Lung (tissue), 12 donors: ENCODE results near the gene COPB2. TPM values are rescaled to one million over a fixed set of nuclear protein-coding genes. Genes with fewer than 3 reads are reported as not detected.

ENCODE experiments used
- ATAC-seq: fragments of 200-7000 bp; cut with Tn5 transposase; one replicate; pipeline ENCODE4 v1.9.1; 2020; ENCODE audit warnings: moderate number of reproducible peaks; ENCODE audit not compliant: insufficient read depth, low FRiP score
- DNase-seq, 3 donors: peaks; one replicate each; pipeline ENCODE4 v3.0.0-alpha.2; 2013 to 2017
- H3K27ac ChIP-seq, 2 donors: one replicate each; pipeline ENCODE4 v1.5.1; 2013; ENCODE audit warnings: mild to moderate bottlenecking in 2 of 2, moderate library complexity in 2 of 2, control low read depth in 1 of 2, inconsistent platforms in 1 of 2, low read depth in 1 of 2, low read length in 1 of 2
- H3K27me3 ChIP-seq, 3 donors: one replicate each; pipeline ENCODE4 v1.5.1; 2013; ENCODE audit warnings: low read length in 2 of 3; ENCODE audit not compliant: control insufficient read depth in 3 of 3, insufficient read depth in 3 of 3
- H3K36me3 ChIP-seq, 4 donors: one replicate each; pipeline ENCODE4 v1.5.1; 2013; ENCODE audit warnings: low read length in 4 of 4, mild to moderate bottlenecking in 1 of 4, moderate library complexity in 1 of 4; ENCODE audit not compliant: control insufficient read depth in 4 of 4, insufficient read depth in 4 of 4
- H3K4me1 ChIP-seq, 5 donors: one replicate each; pipeline ENCODE4 v1.5.1; 2013; ENCODE audit warnings: low read length in 5 of 5, mild to moderate bottlenecking in 2 of 5, moderate library complexity in 1 of 5; ENCODE audit not compliant: control insufficient read depth in 5 of 5, insufficient read depth in 5 of 5
- H3K4me3 ChIP-seq: one replicate; pipeline ENCODE4 v1.5.1; 2013; ENCODE audit warnings: mild to moderate bottlenecking, control low read depth, moderate library complexity
- H3K9ac ChIP-seq, 2 donors: one replicate each; pipeline ENCODE4 v1.5.1; 2013; ENCODE audit warnings: low read length in 2 of 2, control low read depth in 1 of 2; ENCODE audit not compliant: insufficient read depth in 1 of 2
- H3K9me3 ChIP-seq, 4 donors: one replicate each; pipeline ENCODE4 v1.5.1; 2013; ENCODE audit warnings: low read length in 3 of 4, mild to moderate bottlenecking in 1 of 4, moderate library complexity in 1 of 4; ENCODE audit not compliant: control insufficient read depth in 4 of 4, insufficient read depth in 3 of 4
- WGBS, 2 donors: extraction: QIAGEN DNeasy Blood & Tissue Kit; methylation state at CpG; one replicate each; pipeline ENCODE4 v1.1.7; 2013; 5-methylcytosine and 5-hydroxymethylcytosine counted together
- polyA plus RNA-seq, 2 donors: library from polyadenylated mRNA; stranded (reverse); fragments of 200-250 nt; gene quantifications; one replicate each; pipeline ENCODE4 v1.2.1, GENCODE V29; 2013
- total RNA-seq, 2 donors: library from RNA; depleted of rRNA in 1 of 2; stranded (reverse); fragments of >200 nt in 1 of 2; gene quantifications; one replicate each; pipeline ENCODE4 v1.2.1, GENCODE V29; 2014 to 2021
- TF ChIP-seq, protein P1 (sequence below): IDR thresholded peaks from 2 replicates; pipeline ENCODE4 v1.5.1; 2012; ENCODE audit warnings: mild to moderate bottlenecking; ENCODE audit errors: control extremely low read depth, extremely low read depth
- donor health status: control.
- donor health status: control.
- donor health status: Bipolar disorder and iron deficiency.
- donor health status: healthy.
- donor health status: DM: yes; HTN: yes; CAD: no.

COPB2 gene
- total and polyA plus RNA-seq, 4 donors, result 36.9 to 136 (median 103) TPM

- Histone ChIP-seq H3K36me3 (no peaks in the 10 kb centered on the region), H3K27me3 (no peaks in the 10 kb centered on the region), H3K4me1 (no peaks in the 10 kb centered on the region), H3K4me3 (no peak overlapping the region), H3K27ac (no peak overlapping the region), H3K9me3 (peaks cover 0 to 4% (median 0%) of the 10 kb centered on the region in 4 donors), H3K9ac (no peak overlapping the region)
- DNase-seq, result no peak
- no peak for ATAC-seq
- TF ChIP-seq, protein P1, sequence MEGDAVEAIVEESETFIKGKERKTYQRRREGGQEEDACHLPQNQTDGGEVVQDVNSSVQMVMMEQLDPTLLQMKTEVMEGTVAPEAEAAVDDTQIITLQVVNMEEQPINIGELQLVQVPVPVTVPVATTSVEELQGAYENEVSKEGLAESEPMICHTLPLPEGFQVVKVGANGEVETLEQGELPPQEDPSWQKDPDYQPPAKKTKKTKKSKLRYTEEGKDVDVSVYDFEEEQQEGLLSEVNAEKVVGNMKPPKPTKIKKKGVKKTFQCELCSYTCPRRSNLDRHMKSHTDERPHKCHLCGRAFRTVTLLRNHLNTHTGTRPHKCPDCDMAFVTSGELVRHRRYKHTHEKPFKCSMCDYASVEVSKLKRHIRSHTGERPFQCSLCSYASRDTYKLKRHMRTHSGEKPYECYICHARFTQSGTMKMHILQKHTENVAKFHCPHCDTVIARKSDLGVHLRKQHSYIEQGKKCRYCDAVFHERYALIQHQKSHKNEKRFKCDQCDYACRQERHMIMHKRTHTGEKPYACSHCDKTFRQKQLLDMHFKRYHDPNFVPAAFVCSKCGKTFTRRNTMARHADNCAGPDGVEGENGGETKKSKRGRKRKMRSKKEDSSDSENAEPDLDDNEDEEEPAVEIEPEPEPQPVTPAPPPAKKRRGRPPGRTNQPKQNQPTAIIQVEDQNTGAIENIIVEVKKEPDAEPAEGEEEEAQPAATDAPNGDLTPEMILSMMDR, result no peak
- WGBS, 2 donors, result 82 to 84% methylated on average over 4 of the region's 4 CpGs
Measured at GRCh38 chr3:139309880-139310279, 79.6 kb downstream of the COPB2 start.

DNA sequence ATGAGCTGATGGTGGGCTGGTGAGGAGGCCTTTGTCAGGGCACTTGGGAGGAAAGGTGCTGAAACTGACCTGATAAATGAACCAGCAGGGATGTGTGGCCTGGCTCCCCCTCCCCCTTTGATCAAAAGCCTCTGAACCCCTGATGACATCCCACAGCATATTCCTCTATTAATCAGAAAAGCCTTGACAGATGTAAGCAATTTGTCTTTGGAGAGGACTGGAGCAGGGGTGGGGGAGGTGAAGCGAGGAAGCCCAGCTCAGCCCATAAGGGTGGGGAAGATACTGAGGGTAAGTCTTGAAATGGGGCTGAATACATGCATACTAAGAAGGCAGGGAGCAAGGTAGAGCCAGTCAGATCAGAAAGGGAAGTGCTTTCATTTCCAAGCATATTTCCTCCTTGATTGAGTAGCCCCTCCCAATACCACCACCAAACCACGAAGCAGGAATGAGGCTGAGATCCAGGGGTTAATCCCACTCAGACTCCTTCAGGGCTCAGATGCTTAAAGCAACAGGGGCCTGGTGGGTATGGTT lies 80.3 kb downstream of the COPB2 start:
- Histone ChIP-seq H3K36me3 (no peaks in the 10 kb centered on the region), H3K4me1 (no peaks in the 10 kb centered on the region), H3K27ac (no peak overlapping the region), H3K9ac (no peak overlapping the region), H3K27me3 (no peaks in the 10 kb centered on the region), H3K9me3 (peaks cover 0 to 4% (median 0%) of the 10 kb centered on the region in 4 donors), H3K4me3 (no peak overlapping the region)
- TF ChIP-seq, protein P1, result no peak
- 54 to 58% methylated on average over 2 of the region's 2 CpGs for WGBS, 2 donors
- DNase-seq (no peak), ATAC-seq (no peak)

DNA sequence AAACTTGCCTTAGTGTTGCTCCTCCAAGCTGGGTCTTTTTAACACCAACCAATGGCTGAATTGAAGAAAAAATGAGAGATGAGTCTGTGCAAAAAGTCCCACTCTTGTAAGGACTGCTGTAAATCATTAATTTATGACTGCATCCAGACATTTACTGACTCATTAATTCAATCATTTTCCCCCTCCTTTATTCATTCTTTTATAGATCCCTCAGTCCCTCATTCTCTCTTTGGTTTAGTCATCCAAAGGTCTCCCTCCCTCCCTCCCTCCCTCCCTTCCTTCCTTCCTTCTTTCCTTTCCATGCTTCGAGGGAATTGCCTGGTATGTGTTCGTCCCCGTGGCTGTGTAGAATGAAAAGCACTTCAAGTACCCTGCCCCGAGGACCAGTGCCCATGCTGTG lies 80.9 kb downstream of the COPB2 start:
- TF ChIP-seq, protein P1, result no peak

More for the DNA sequence above, 80.9 kb downstream of the COPB2 start:
- H3K9me3 ChIP-seq, result no peaks in the 10 kb centered on the region
- H3K27ac ChIP-seq, result no peak overlapping the region
- ATAC-seq (no peak), DNase-seq (no peak)
- no peak overlapping the region for H3K4me3 ChIP-seq
- H3K9ac ChIP-seq, result no peak overlapping the region
- H3K36me3 ChIP-seq, result no peaks in the 10 kb centered on the region
- 43 to 47% methylated on average over 4 of the region's 4 CpGs for WGBS, 2 donors
- no peaks in the 10 kb centered on the region for H3K27me3 ChIP-seq
- no peaks in the 10 kb centered on the region for H3K4me1 ChIP-seq
